Astrocyte (in vitro differentiated cells and primary cell): Measurements from ENCODE around the gene DIP2A. TPM values are rescaled to one million over a fixed set of nuclear protein-coding genes. Genes with fewer than 3 reads are reported as not detected.

Source experiments
- DNase-seq: peaks from one replicate; pipeline ENCODE4 v3.0.0-alpha.2; 2010; ENCODE audit warnings: low read depth
- FAIRE-seq: peaks from 2 replicates; lab custom pipeline; 2011; peaks lifted over from hg19 to GRCh38; lab: Jason Lieb, UNC
- H2AFZ ChIP-seq: 2 replicates; pipeline ENCODE4 v1.6.0; 2012; ENCODE audit warnings: low read depth, low read length, inconsistent platforms
- H3K27ac ChIP-seq: 2 replicates; pipeline ENCODE4 v1.5.1; 2011; ENCODE audit warnings: low read depth, low read length, inconsistent platforms
- H3K27me3 ChIP-seq: 2 replicates; pipeline ENCODE4 v1.6.0; 2011; ENCODE audit warnings: low read length, inconsistent platforms; ENCODE audit not compliant: insufficient read depth
- H3K36me3 ChIP-seq: 2 replicates; pipeline ENCODE4 v1.5.1; 2011; ENCODE audit warnings: low read length, inconsistent platforms; ENCODE audit not compliant: insufficient read depth
- H3K4me1 ChIP-seq: 2 replicates; pipeline ENCODE4 v1.5.1; 2011; ENCODE audit warnings: low read length, inconsistent platforms; ENCODE audit not compliant: insufficient read depth
- H3K4me2 ChIP-seq: 2 replicates; pipeline ENCODE4 v1.6.0; 2012; ENCODE audit warnings: low read length, inconsistent platforms
- H3K4me3 ChIP-seq: 2 replicates; pipeline ENCODE4 v1.5.1; 2011; ENCODE audit warnings: low read depth, mild to moderate bottlenecking, low read length, inconsistent platforms; ENCODE audit not compliant: insufficient read depth
- H3K79me2 ChIP-seq: 2 replicates; pipeline ENCODE4 v1.6.0; 2012; ENCODE audit warnings: mild to moderate bottlenecking, low read length, inconsistent platforms; ENCODE audit not compliant: insufficient read depth
- H3K9ac ChIP-seq: 2 replicates; pipeline ENCODE4 v1.6.0; 2012; ENCODE audit warnings: mild to moderate bottlenecking, low read length, inconsistent platforms
- H3K9me3 ChIP-seq: 2 replicates; pipeline ENCODE4 v1.5.1; 2012; ENCODE audit warnings: low read depth, mild to moderate bottlenecking, low read length, inconsistent platforms; ENCODE audit not compliant: insufficient read depth
- H4K20me1 ChIP-seq: 2 replicates; pipeline ENCODE4 v1.6.0; 2012; ENCODE audit warnings: low read length, inconsistent platforms; ENCODE audit not compliant: insufficient read depth
- H3K27ac Mint-ChIP-seq: one replicate; pipeline ENCODE4 v1.8.0; 2021; ENCODE audit warnings: mild to moderate bottlenecking, mixed read lengths; ENCODE audit not compliant: unreplicated experiment
- H3K27me3 Mint-ChIP-seq: one replicate; pipeline ENCODE4 v1.8.0; 2021; ENCODE audit warnings: low read depth, mixed read lengths; ENCODE audit not compliant: unreplicated experiment
- H3K36me3 Mint-ChIP-seq: one replicate; pipeline ENCODE4 v1.8.0; 2021; ENCODE audit warnings: low read depth, mixed read lengths; ENCODE audit not compliant: unreplicated experiment
- H3K4me1 Mint-ChIP-seq: one replicate; pipeline ENCODE4 v1.8.0; 2021; ENCODE audit warnings: low read depth, mixed read lengths; ENCODE audit not compliant: unreplicated experiment
- H3K4me3 Mint-ChIP-seq: one replicate; pipeline ENCODE4 v1.8.0; 2021; ENCODE audit warnings: mild to moderate bottlenecking, moderate library complexity, mixed read lengths; ENCODE audit not compliant: unreplicated experiment
- H3K9me3 Mint-ChIP-seq: one replicate; pipeline ENCODE4 v1.8.0; 2021; ENCODE audit warnings: mild to moderate bottlenecking, mixed read lengths; ENCODE audit not compliant: unreplicated experiment
- EZH2 ChIP-seq: IDR thresholded peaks from 2 replicates; pipeline ENCODE4 v1.6.1; 2012; ENCODE audit warnings: mild to moderate bottlenecking, low read length, inconsistent platforms; ENCODE audit not compliant: insufficient read depth
- total RNA-seq: library from RNA; stranded (reverse); gene quantifications from 2 replicates; pipeline ENCODE4 v1.2.1, GENCODE V29; 2021
- TF ChIP-seq, protein P1 (sequence below): IDR thresholded peaks from 2 replicates; pipeline ENCODE4 v1.5.1; 2011; ENCODE audit warnings: low read depth, mild to moderate bottlenecking, inconsistent platforms, low read length, moderate library complexity; ENCODE audit not compliant: insufficient read depth

Gene DIP2A
- total RNA-seq, 1 donor from 2014 or later = 35.4 TPM

DNA sequence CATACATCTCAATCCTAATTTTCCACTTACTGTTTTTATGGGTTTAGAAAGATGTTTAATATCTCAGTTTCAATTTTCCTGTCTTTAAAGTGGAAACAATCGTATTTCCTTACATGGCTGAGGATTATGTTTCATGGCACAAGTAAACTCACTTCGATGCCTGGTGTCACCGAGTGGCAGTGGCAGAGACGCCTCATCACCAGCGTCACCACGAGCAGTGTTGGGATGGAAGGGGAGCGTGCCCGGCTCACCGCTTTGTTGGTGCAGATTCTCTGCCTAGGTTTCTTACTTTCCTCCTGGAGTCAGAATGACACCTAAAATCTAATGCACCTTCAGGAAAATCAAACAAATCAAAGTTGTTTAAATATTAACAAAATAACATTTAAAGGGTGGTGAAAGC, 48.2 kb upstream of the DIP2A start:
- Histone ChIP-seq H3K27ac (no peak overlapping the region), H3K9me3 (no peaks in the 10 kb centered on the region), H3K4me3 (no peak overlapping the region), H3K4me2 (no peak overlapping the region), H4K20me1 (peaks cover 4% of the 10 kb centered on the region), H3K27me3 (no peaks in the 10 kb centered on the region), H3K9ac (no peak overlapping the region), H3K79me2 (no peaks in the 10 kb centered on the region), H3K36me3 (peaks cover 4% of the 10 kb centered on the region), H3K4me1 (no peaks in the 10 kb centered on the region), H2AFZ (no peak overlapping the region)
- peaks cover 12% of the 10 kb centered on the region for H3K36me3 Mint-ChIP-seq
- no peak overlapping the region for H3K4me3 Mint-ChIP-seq
- no peaks in the 10 kb centered on the region for H3K27me3 Mint-ChIP-seq
- no peak for FAIRE-seq
- TF ChIP-seq, protein P1, sequence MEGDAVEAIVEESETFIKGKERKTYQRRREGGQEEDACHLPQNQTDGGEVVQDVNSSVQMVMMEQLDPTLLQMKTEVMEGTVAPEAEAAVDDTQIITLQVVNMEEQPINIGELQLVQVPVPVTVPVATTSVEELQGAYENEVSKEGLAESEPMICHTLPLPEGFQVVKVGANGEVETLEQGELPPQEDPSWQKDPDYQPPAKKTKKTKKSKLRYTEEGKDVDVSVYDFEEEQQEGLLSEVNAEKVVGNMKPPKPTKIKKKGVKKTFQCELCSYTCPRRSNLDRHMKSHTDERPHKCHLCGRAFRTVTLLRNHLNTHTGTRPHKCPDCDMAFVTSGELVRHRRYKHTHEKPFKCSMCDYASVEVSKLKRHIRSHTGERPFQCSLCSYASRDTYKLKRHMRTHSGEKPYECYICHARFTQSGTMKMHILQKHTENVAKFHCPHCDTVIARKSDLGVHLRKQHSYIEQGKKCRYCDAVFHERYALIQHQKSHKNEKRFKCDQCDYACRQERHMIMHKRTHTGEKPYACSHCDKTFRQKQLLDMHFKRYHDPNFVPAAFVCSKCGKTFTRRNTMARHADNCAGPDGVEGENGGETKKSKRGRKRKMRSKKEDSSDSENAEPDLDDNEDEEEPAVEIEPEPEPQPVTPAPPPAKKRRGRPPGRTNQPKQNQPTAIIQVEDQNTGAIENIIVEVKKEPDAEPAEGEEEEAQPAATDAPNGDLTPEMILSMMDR = no peak
- TF ChIP-seq EZH2 = no peak
- no peak overlapping the region for H3K27ac Mint-ChIP-seq
- DNase-seq = no peak
- peaks cover 2% of the 10 kb centered on the region for H3K4me1 Mint-ChIP-seq
- H3K9me3 Mint-ChIP-seq = no peaks in the 10 kb centered on the region

DNA sequence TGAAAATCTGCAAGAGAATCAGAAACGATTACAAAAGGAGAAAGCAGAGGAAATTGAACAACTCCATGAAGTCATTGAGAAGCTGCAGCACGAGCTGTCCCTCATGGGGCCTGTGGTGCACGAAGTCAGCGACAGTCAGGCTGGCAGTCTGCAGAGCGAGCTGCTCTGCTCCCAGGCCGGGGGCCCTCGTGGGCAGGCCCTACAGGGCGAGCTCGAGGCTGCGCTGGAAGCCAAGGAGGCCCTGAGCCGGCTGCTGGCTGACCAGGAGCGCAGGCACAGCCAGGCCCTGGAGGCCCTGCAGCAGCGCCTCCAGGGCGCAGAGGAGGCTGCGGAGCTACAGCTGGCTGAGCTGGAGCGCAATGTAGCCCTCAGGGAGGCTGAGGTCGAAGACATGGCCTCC, 47.5 kb upstream of the DIP2A start:
- Histone ChIP-seq H3K4me3 (no peak overlapping the region), H3K9me3 (no peaks in the 10 kb centered on the region), H4K20me1 (peaks cover 4% of the 10 kb centered on the region), H3K36me3 (peaks cover 4% of the 10 kb centered on the region), H2AFZ (no peak overlapping the region), H3K9ac (no peak overlapping the region), H3K4me1 (no peaks in the 10 kb centered on the region), H3K79me2 (no peaks in the 10 kb centered on the region), H3K4me2 (no peak overlapping the region), H3K27me3 (no peaks in the 10 kb centered on the region), H3K27ac (no peak overlapping the region)
- TF ChIP-seq, protein P1 = no peak
- TF ChIP-seq EZH2 = no peak
- DNase-seq (no peak), FAIRE-seq (no peak)
- Mint-ChIP-seq H3K36me3 (peaks cover 18% of the 10 kb centered on the region), H3K27me3 (no peaks in the 10 kb centered on the region), H3K4me1 (peaks cover 2% of the 10 kb centered on the region), H3K4me3 (no peak overlapping the region), H3K9me3 (no peaks in the 10 kb centered on the region), H3K27ac (no peak overlapping the region)

GRCh38 chr21:46411691-46412090, 47.0 kb upstream of the DIP2A start:
- FAIRE-seq (no peak), DNase-seq (no peak)
- Histone ChIP-seq H3K27ac (no peak overlapping the region), H4K20me1 (peaks cover 4% of the 10 kb centered on the region), H3K79me2 (no peaks in the 10 kb centered on the region), H3K27me3 (no peaks in the 10 kb centered on the region), H3K4me1 (no peaks in the 10 kb centered on the region), H3K4me2 (no peak overlapping the region), H3K4me3 (no peak overlapping the region), H3K36me3 (peaks cover 4% of the 10 kb centered on the region), H3K9me3 (no peaks in the 10 kb centered on the region), H2AFZ (no peak overlapping the region), H3K9ac (no peak overlapping the region)
- Mint-ChIP-seq H3K9me3 (no peaks in the 10 kb centered on the region), H3K4me1 (peaks cover 2% of the 10 kb centered on the region), H3K36me3 (peaks cover 18% of the 10 kb centered on the region), H3K27ac (no peak overlapping the region), H3K4me3 (no peak overlapping the region), H3K27me3 (no peaks in the 10 kb centered on the region)
- no peak for TF ChIP-seq EZH2
- TF ChIP-seq, protein P1 = no peak
